CD4-positive, alpha-beta T cell (primary cell): Measurements from ENCODE around the gene FBXL2. TPM values are rescaled to one million over a fixed set of nuclear protein-coding genes. Genes with fewer than 3 reads are reported as not detected.

Experiments
- ATAC-seq: fragments of 200-7000 bp; cut with Tn5 transposase; one replicate; pipeline ENCODE4 v1.10.0; 2022; ENCODE audit warnings: mild to moderate bottlenecking; ENCODE audit not compliant: poor library complexity
- CTCF ChIA-PET: fragments of 350-600 bp; sonication (Branson Sonifier 250); formaldehyde crosslinking; loops from one replicate; lab custom pipeline; 2021; ENCODE audit warnings: antibody characterized with exemption, inconsistent platforms; lab: Charles Lee
- POLR2A ChIA-PET: fragments of 350-600 bp; sonication (Branson Sonifier 250); formaldehyde crosslinking; loops from one replicate; lab custom pipeline; 2021; ENCODE audit warnings: antibody characterized with exemption, inconsistent platforms; lab: Charles Lee
- DNase-seq, 14 experiments: peaks; one replicate each; pipeline ENCODE4 v3.0.0-alpha.2; 2013 to 2020; ENCODE audit warnings: mixed read lengths in 2 of 14
- H3K27ac ChIP-seq, 2 donors: one replicate each; pipeline versions ENCODE4 v1.5.1 to v1.7.0; 2013; ENCODE audit warnings: low read length in 2 of 2, low read depth in 1 of 2, mild to moderate bottlenecking in 1 of 2
- H3K27me3 ChIP-seq, 2 experiments: 1 replicate in 1 of 2; 2 replicates in 1 of 2; pipeline versions ENCODE4 v1.6.1 to v1.7.0; 2013; ENCODE audit warnings: low read length in 2 of 2, control low read depth in 1 of 2, mild to moderate bottlenecking in 1 of 2, moderate library complexity in 1 of 2; ENCODE audit not compliant: insufficient read depth in 2 of 2, control insufficient read depth in 1 of 2
- H3K36me3 ChIP-seq: one replicate; pipeline ENCODE4 v1.6.1; 2013; ENCODE audit warnings: low read length, control low read depth; ENCODE audit not compliant: insufficient read depth
- H3K4me1 ChIP-seq: one replicate; pipeline ENCODE4 v1.6.1; 2013; ENCODE audit warnings: low read length, control low read depth; ENCODE audit not compliant: insufficient read depth
- H3K4me3 ChIP-seq: one replicate; pipeline ENCODE4 v1.5.1; 2013; ENCODE audit warnings: mild to moderate bottlenecking, low read length, moderate library complexity
- H3K9me3 ChIP-seq, 2 experiments: 1 replicate in 1 of 2; 2 replicates in 1 of 2; pipeline versions ENCODE4 v1.6.1 to v1.7.0; 2013; ENCODE audit warnings: low read length in 2 of 2, mild to moderate bottlenecking in 2 of 2, control low read depth in 1 of 2, moderate library complexity in 1 of 2; ENCODE audit not compliant: control insufficient read depth in 1 of 2, insufficient read depth in 1 of 2
- H3K27ac Mint-ChIP-seq: one replicate; pipeline ENCODE4 v1.8.0; 2020; ENCODE audit warnings: mixed read lengths
- H3K27me3 Mint-ChIP-seq: one replicate; pipeline ENCODE4 v1.8.0; 2021; ENCODE audit warnings: mixed read lengths
- H3K36me3 Mint-ChIP-seq: one replicate; pipeline ENCODE4 v1.8.0; 2021; ENCODE audit warnings: low read depth, mixed read lengths
- H3K4me1 Mint-ChIP-seq: one replicate; pipeline ENCODE4 v1.8.0; 2021; ENCODE audit warnings: low read depth, mixed read lengths
- H3K4me3 Mint-ChIP-seq: one replicate; pipeline ENCODE4 v1.8.0; 2020; ENCODE audit warnings: mild to moderate bottlenecking, mixed read lengths
- H3K9me3 Mint-ChIP-seq: one replicate; pipeline ENCODE4 v1.8.0; 2020; ENCODE audit warnings: mixed read lengths
- CTCF ChIP-seq: fragments of 200-600 bp; IDR thresholded peaks from one replicate; pipeline ENCODE4 v1.8.0; 2022; ENCODE audit warnings: antibody characterized with exemption, mild to moderate bottlenecking
- intact Hi-C, 2 experiments: fragments of 100-400 bp; cut with DNase I in 1 of 2; cut with micrococcal nuclease in 1 of 2; formaldehyde crosslinking; loops; one replicate each; pipeline versions ENCODE4 v1.15.1 to v1.9.0; 2023 to 2025; cut with DNase I, micrococcal nuclease
- total RNA-seq, 174 experiments: library from RNA in 2 of 174; stranded (reverse) in 2 of 174; gene quantifications; one replicate each; pipeline ENCODE4 v1.2.3 and lab custom pipeline; 2021 to 2026

FBXL2 gene
- total RNA-seq, 2 experiments from 2014 or later: not detected

GRCh38 chr3:33358172-33358781 is 81.0 kb downstream of the FBXL2 start:
- no peaks in the 10 kb centered on the region for H3K4me1 Mint-ChIP-seq
- CTCF ChIA-PET: no interaction called here
- no peaks in the 10 kb centered on the region for H3K36me3 Mint-ChIP-seq
- H3K4me3 Mint-ChIP-seq: no peak overlapping the region
- no peak overlapping the region for H3K27ac ChIP-seq
- H3K9me3 ChIP-seq: no peaks in the 10 kb centered on the region
- H3K27ac Mint-ChIP-seq: no peak overlapping the region
- H3K4me1 ChIP-seq: no peaks in the 10 kb centered on the region
- peaks cover 0 to 4% of the 10 kb centered on the region in 2 experiments for H3K27me3 ChIP-seq
- TF ChIP-seq CTCF: no peak
- DNase-seq (no peak), ATAC-seq (no peak)
- peaks cover 12% of the 10 kb centered on the region for H3K27me3 Mint-ChIP-seq
- no peak overlapping the region for H3K4me3 ChIP-seq
- intact Hi-C loops: no loop called here
- no peaks in the 10 kb centered on the region for H3K36me3 ChIP-seq
- H3K9me3 Mint-ChIP-seq: no peaks in the 10 kb centered on the region
- POLR2A ChIA-PET: no interaction called here

GRCh38 chr3:33360136-33360825 is 83.0 kb downstream of the FBXL2 start:
- ChIA-PET POLR2A (no interaction called here), CTCF (interaction anchor here (1.3 kb wide), 1 partner anchor 8 kb away, joined by 3 read pairs; no protein-coding TSS in a partner anchor)
- intact Hi-C loops: no loop called here

GRCh38 chr3:33363113-33363800 is 86.0 kb downstream of the FBXL2 start:
- Mint-ChIP-seq H3K27me3 (peaks cover 12% of the 10 kb centered on the region), H3K9me3 (no peaks in the 10 kb centered on the region), H3K27ac (no peak overlapping the region), H3K4me1 (no peaks in the 10 kb centered on the region), H3K4me3 (no peak overlapping the region), H3K36me3 (no peaks in the 10 kb centered on the region)
- Histone ChIP-seq H3K36me3 (no peaks in the 10 kb centered on the region), H3K4me1 (no peaks in the 10 kb centered on the region), H3K27me3 (no peaks in the 10 kb centered on the region), H3K4me3 (no peak overlapping the region), H3K9me3 (no peaks in the 10 kb centered on the region), H3K27ac (no peak overlapping the region)
- TF ChIP-seq CTCF: no peak
- DNase-seq (no peak), ATAC-seq (no peak)
- ChIA-PET CTCF (interaction anchor here (2.1 kb wide), 1 partner anchor 9 kb away, joined by 6 read pairs; no protein-coding TSS in a partner anchor), POLR2A (no interaction called here)
- intact Hi-C loops: no loop called here

More at GRCh38 chr3:33360136-33360825, 83.0 kb downstream of the FBXL2 start:
- Mint-ChIP-seq H3K27me3 (peaks cover 12% of the 10 kb centered on the region), H3K4me3 (no peak overlapping the region), H3K4me1 (no peaks in the 10 kb centered on the region), H3K36me3 (no peaks in the 10 kb centered on the region), H3K9me3 (no peaks in the 10 kb centered on the region), H3K27ac (no peak overlapping the region)
- no peak for DNase-seq
- Histone ChIP-seq H3K4me1 (no peaks in the 10 kb centered on the region), H3K4me3 (no peak overlapping the region), H3K27ac (no peak overlapping the region), H3K9me3 (no peaks in the 10 kb centered on the region), H3K27me3 (no peaks in the 10 kb centered on the region), H3K36me3 (no peaks in the 10 kb centered on the region)
- ATAC-seq: no peak
- no peak for TF ChIP-seq CTCF
